Spleen (tissue), 11 donors: ENCODE measurements around the gene EYS. TPM values are rescaled to one million over a fixed set of nuclear protein-coding genes. Genes with fewer than 3 reads are reported as not detected.

ENCODE experiments used
- DNase-seq: peaks from one replicate; pipeline ENCODE4 v3.0.0-alpha.2; 2020
- H3K27ac ChIP-seq, 8 donors: fragments of 200-600 bp; sonication (generic) in 7 of 8; 1 replicate in 4 of 8; 2 replicates in 4 of 8; pipeline versions ENCODE4 v1.5.0 to v1.8.0; 2016 to 2021; ENCODE audit warnings: inconsistent platforms in 4 of 8, mild to moderate bottlenecking in 4 of 8, moderate library complexity in 1 of 8
- H3K27me3 ChIP-seq, 7 donors: fragments of 200-600 bp; sonication (generic) in 6 of 7; replicated peaks in 1 of 7; 1 replicate in 4 of 7; 2 replicates in 3 of 7; pipeline versions ENCODE4 v1.5.0 to v1.8.0; 2016 to 2021; ENCODE audit warnings: inconsistent platforms in 3 of 7, mild to moderate bottlenecking in 1 of 7
- H3K36me3 ChIP-seq, 6 donors: fragments of 200-600 bp; sonication (generic) in 5 of 6; 1 replicate in 4 of 6; 2 replicates in 2 of 6; pipeline versions ENCODE4 v1.5.0 to v1.8.0; 2016 to 2021; ENCODE audit warnings: inconsistent platforms in 2 of 6
- H3K4me1 ChIP-seq, 6 donors: fragments of 200-600 bp; sonication (generic) in 5 of 6; 1 replicate in 3 of 6; 2 replicates in 3 of 6; pipeline versions ENCODE4 v1.5.0 to v1.8.0; 2016 to 2021; ENCODE audit warnings: inconsistent platforms in 3 of 6
- H3K4me3 ChIP-seq, 8 donors: fragments of 200-600 bp; sonication (generic) in 7 of 8; 1 replicate in 4 of 8; 2 replicates in 4 of 8; pipeline versions ENCODE4 v1.5.0 to v1.8.0; 2016 to 2021; ENCODE audit warnings: inconsistent platforms in 4 of 8, mild to moderate bottlenecking in 4 of 8, moderate library complexity in 2 of 8
- H3K9me3 ChIP-seq, 8 donors: fragments of 200-600 bp; sonication (generic) in 7 of 8; 1 replicate in 4 of 8; 2 replicates in 4 of 8; pipeline versions ENCODE4 v1.5.0 to v1.8.0; 2016 to 2021; ENCODE audit warnings: inconsistent platforms in 4 of 8
- POLR2A ChIP-seq, 3 donors: fragments of 450-650 bp; IDR thresholded peaks; one replicate each; pipeline ENCODE4 v1.5.1; 2017; ENCODE audit warnings: antibody characterized with exemption in 3 of 3, mild to moderate bottlenecking in 1 of 3
- POLR2AphosphoS5 ChIP-seq, 3 donors: sonication (generic); formaldehyde crosslinking; IDR thresholded peaks; one replicate each; pipeline ENCODE4 v1.5.1; 2017; ENCODE audit warnings: antibody characterized with exemption in 3 of 3
- WGBS, 5 donors: extraction: QIAGEN DNeasy Blood & Tissue Kit in 3 of 5; methylation state at CpG; one replicate each; pipeline versions ENCODE4 v1.1.5 to v1.1.7; 2013 to 2018; 5-methylcytosine and 5-hydroxymethylcytosine counted together
- intact Hi-C: fragments of 100-400 bp; cut with DNase I; formaldehyde crosslinking; loops from one replicate; pipeline ENCODE4 v1.15.0; 2023; ENCODE audit warnings: low total_unique reads
- polyA plus RNA-seq, 3 donors: library from polyadenylated mRNA; stranded (reverse); fragments of 200-250 nt; gene quantifications; one replicate each; pipeline ENCODE4 v1.2.1, GENCODE V29; 2013
- total RNA-seq, 7 donors: library from RNA; depleted of rRNA in 3 of 7; stranded (reverse); fragments of >200 nt in 3 of 7; fragmentation: NEBNext Ultra II Directional in 4 of 7; extraction: Animal tissue kit (Norgen Biotek cat#: 25700) in 4 of 7; gene quantifications; one replicate each; pipeline versions ENCODE4 v1.1.0 to v1.2.1, GENCODE V29; 2016 to 2021
- TF ChIP-seq, protein P1 (sequence below), 11 experiments: fragments of 200-600 bp in 7 of 11; fragments of 450-650 bp in 4 of 11; sonication (generic) in 4 of 11; IDR thresholded peaks in 8 of 11; conservative IDR thresholded peaks in 3 of 11; 1 replicate in 7 of 11; 2 replicates in 4 of 11; pipeline versions ENCODE4 v1.4.0 to v1.8.0; 2016 to 2021; ENCODE audit warnings: antibody characterized with exemption in 11 of 11, inconsistent platforms in 4 of 11, mild to moderate bottlenecking in 1 of 11
- donor health status: healthy with polysubstance abuse.
- donor health status: DM: no; HTN: no; CAD: no; lungs with moderate emphysema.
- donor health status: DM: no; HTN: no; CAD: no.
- donor health status: Bipolar disorder and iron deficiency.
- donor health status: healthy.
- donor health status: DM: no; HTN: no; CAD: no.
- donor health status: DM: yes; HTN: yes; CAD: no.

Gene EYS
- total and polyA plus RNA-seq, 10 donors: under 0.01 to 0.72 (median 0.28) TPM; not detected in 5

DNA sequence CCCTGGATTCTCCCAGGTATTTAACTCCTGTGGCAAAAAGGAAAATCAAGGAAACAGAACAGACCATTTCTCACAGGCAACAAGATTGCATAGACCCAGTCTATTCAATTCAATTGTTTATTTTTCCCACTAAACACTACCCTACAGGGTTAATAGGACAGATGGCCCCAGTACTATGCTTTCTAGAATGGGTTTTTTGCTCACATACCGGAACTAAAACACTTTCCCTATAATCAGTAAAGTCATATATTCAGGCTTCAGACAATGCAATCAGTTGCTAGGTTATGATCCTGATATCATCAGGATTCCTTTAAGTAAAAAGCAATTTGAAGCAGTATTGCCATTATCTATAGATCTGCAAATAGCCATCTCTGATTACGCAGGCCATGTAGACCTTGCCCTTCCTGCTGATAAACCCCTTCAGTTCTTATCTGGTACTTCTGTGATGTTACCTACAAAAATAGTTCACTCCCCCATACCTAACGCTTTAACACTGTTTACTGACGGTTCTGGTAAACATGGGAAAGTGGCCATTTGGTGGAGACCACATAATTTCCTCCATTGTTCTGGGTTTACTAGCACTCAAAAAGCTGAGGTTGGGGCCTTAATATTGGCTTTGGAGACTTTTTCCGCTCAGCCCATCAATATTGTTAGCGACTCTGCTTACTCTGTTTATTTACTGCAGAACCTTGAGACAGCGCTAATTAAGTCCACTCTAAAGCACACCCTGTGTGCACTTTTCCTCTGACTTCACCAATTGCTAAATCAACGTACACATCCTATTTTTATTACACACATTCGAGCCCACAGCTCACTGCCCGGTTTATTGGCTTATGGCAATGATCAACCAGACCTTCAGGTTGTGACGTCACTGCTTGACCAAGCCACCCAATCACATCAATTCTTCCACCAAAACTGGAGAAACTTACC lies 1405.5 kb downstream of the EYS start:
- Histone ChIP-seq H3K27ac (no peak overlapping the region), H3K4me1 (no peaks in the 10 kb centered on the region), H3K9me3 (peaks cover 0 to 51% (median 15%) of the 10 kb centered on the region in 8 donors), H3K36me3 (no peaks in the 10 kb centered on the region), H3K4me3 (no peak overlapping the region), H3K27me3 (no peaks in the 10 kb centered on the region)
- 83 to 95% (median 89%) methylated on average over 11 of the region's 11 CpGs for WGBS, 5 donors
- DNase-seq: no peak
- no peak for TF ChIP-seq POLR2A (IDR thresholded peaks at IDR 0.05)
- TF ChIP-seq, protein P1, sequence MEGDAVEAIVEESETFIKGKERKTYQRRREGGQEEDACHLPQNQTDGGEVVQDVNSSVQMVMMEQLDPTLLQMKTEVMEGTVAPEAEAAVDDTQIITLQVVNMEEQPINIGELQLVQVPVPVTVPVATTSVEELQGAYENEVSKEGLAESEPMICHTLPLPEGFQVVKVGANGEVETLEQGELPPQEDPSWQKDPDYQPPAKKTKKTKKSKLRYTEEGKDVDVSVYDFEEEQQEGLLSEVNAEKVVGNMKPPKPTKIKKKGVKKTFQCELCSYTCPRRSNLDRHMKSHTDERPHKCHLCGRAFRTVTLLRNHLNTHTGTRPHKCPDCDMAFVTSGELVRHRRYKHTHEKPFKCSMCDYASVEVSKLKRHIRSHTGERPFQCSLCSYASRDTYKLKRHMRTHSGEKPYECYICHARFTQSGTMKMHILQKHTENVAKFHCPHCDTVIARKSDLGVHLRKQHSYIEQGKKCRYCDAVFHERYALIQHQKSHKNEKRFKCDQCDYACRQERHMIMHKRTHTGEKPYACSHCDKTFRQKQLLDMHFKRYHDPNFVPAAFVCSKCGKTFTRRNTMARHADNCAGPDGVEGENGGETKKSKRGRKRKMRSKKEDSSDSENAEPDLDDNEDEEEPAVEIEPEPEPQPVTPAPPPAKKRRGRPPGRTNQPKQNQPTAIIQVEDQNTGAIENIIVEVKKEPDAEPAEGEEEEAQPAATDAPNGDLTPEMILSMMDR (IDR thresholded peaks at IDR 0.05 in 8 of 11, conservative IDR thresholded peaks at IDR 0.05 in 3 of 11): no peak
- no peak for TF ChIP-seq POLR2AphosphoS5 (IDR thresholded peaks at IDR 0.05)
- intact Hi-C loops: no loop called here

DNA sequence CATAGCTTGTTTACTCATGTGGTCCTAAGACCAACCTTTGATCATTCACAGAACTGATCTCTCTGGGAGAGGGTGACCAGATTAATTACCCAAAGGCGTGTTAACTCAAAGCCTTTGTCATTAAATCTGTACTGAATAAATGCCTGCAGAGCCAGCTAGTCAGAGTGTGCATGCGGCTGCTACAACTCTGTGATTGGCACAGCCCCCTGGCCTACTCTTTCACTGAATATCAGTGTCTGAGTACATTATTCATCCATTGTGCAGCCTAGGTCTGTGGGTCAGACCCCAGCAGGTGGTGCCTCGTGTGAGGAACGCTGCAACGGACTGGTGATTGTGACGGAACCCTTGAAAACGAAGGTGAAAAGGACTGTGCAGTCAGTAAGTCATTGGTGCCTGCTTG lies 1407.8 kb downstream of the EYS start:
- peaks cover 0 to 60% (median 17%) of the 10 kb centered on the region in 8 donors for H3K9me3 ChIP-seq
- no peak for DNase-seq
- H3K27me3 ChIP-seq: no peaks in the 10 kb centered on the region
- 81 to 93% (median 89%) methylated on average over 7 of the region's 7 CpGs for WGBS, 5 donors
- H3K36me3 ChIP-seq: no peaks in the 10 kb centered on the region
- TF ChIP-seq, protein P1 (IDR thresholded peaks at IDR 0.05 in 8 of 11, conservative IDR thresholded peaks at IDR 0.05 in 3 of 11): no peak
- no peak for TF ChIP-seq POLR2AphosphoS5 (IDR thresholded peaks at IDR 0.05)
- intact Hi-C loops: no loop called here
- no peak overlapping the region for H3K27ac ChIP-seq
- no peaks in the 10 kb centered on the region for H3K4me1 ChIP-seq
- H3K4me3 ChIP-seq: no peak overlapping the region

DNA sequence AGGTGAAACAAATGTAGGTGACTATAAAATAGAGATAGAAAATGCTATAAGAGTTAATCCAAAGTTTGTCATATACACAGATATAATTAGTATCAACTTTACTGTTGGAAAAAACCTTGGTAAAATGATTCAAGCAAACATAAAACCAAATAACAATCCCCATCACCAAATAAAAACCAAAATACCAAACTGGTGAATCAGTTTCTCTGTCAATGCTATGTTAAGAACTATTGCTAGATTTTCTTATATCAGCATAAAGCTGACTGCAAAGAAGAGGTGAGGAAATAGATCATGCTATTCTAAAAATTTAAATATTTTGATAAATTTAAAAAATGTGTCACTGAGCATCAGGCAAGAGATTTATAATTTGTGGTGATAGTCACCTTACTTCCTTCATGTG lies 1413.0 kb downstream of the EYS start:
- no peaks in the 10 kb centered on the region for H3K27me3 ChIP-seq
- intact Hi-C loops: no loop called here
- TF ChIP-seq, protein P1 (IDR thresholded peaks at IDR 0.05 in 8 of 11, conservative IDR thresholded peaks at IDR 0.05 in 3 of 11): no peak
- TF ChIP-seq POLR2AphosphoS5 (IDR thresholded peaks at IDR 0.05): no peak
- no peak for TF ChIP-seq POLR2A (IDR thresholded peaks at IDR 0.05)
- no peaks in the 10 kb centered on the region for H3K4me1 ChIP-seq
- no peak for DNase-seq
- no peaks in the 10 kb centered on the region for H3K36me3 ChIP-seq
- H3K27ac ChIP-seq: no peak overlapping the region
- H3K4me3 ChIP-seq: no peak overlapping the region
- H3K9me3 ChIP-seq: peaks cover 0 to 30% (median 10%) of the 10 kb centered on the region in 8 donors

DNA sequence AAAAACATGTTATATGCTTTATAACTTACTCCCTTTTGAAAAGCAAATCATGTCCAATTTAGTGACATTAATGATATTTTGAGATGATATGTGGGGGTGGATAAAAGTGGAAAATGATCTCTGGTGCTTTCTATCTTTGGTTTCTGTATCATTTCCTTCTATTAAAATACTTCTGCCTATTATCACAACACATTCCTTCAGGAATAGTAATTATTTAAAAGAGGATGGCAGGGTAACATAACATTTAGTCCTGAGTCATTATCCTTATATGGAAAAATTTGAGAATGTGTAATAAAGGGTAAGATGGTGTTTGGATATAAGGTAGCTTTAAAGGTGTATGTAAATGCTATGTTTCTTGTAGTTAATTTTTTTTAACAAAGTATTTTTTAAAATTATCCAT lies 1413.7 kb downstream of the EYS start:
- Histone ChIP-seq H3K36me3 (no peaks in the 10 kb centered on the region), H3K27ac (no peak overlapping the region), H3K27me3 (no peaks in the 10 kb centered on the region), H3K4me3 (no peak overlapping the region), H3K9me3 (peaks cover 0 to 27% (median 7%) of the 10 kb centered on the region in 8 donors), H3K4me1 (no peaks in the 10 kb centered on the region)
- TF ChIP-seq POLR2A (IDR thresholded peaks at IDR 0.05) (no peak), POLR2AphosphoS5 (IDR thresholded peaks at IDR 0.05) (no peak)
- TF ChIP-seq, protein P1 (IDR thresholded peaks at IDR 0.05 in 8 of 11, conservative IDR thresholded peaks at IDR 0.05 in 3 of 11): no peak
- intact Hi-C loops: no loop called here
- no peak for DNase-seq
